GM18907 (cell line): ENCODE data around the gene SETMAR.

ENCODE experiments used
- ATAC-seq: cut with Tn5 transposase; IDR thresholded peaks from one replicate; pipeline ENCODE4 v1.9.1; 2021; ENCODE audit warnings: mild to moderate bottlenecking, moderate library complexity; ENCODE audit not compliant: unreplicated experiment

The SETMAR gene

DNA sequence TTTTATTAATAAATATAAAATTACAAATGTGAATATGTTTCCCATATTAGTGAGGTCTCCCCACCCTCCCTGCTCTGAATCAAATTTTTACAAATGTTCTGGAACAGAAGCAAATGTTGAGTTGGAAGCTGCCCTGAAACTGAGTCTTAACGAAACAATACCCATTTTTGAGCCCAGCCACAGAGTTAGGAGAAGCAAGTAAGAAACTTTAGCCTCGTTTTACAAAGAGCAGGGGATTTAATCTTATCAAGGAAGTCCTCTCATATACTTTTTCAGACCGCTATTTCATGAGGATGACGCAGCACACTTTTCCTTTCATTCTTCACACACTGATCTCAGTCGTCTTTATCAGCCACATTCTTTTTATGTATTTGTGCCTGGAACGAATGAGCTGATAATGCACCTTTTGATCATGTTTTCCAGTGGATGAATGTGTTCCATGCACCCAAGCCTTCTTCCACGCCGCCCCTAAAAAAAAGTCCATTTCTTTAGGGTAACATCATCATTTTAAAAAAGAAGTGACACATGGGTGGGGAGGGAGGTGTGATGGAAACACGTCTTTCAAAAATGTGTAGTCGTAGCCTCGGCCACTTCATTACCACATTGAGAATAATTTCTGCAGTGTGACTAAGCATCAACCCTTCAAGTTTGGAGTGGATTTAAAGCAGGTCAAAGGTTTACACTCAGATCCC, 48.1 kb downstream of the SETMAR start:
- peak; percentile 43 for ATAC-seq

DNA sequence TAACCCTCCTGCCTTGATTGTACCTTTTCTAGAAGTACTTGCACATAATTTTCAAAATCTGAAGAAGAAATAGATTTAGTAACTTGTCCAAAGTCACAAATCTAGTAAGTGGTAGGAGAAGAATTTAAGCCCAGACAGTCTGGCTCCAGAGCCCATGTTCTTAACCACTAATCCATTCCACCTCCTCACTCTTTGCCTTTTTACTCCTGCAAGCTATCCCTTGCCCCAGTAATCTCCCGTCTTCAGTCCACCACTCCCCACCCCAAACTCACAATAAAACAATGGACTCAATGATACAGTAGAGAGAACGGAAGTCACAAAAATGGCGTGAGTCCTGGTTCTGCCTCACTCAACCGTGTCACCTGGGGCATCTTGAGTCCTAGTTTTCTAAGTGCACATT, 48.7 kb downstream of the SETMAR start:
- no peak for ATAC-seq

DNA sequence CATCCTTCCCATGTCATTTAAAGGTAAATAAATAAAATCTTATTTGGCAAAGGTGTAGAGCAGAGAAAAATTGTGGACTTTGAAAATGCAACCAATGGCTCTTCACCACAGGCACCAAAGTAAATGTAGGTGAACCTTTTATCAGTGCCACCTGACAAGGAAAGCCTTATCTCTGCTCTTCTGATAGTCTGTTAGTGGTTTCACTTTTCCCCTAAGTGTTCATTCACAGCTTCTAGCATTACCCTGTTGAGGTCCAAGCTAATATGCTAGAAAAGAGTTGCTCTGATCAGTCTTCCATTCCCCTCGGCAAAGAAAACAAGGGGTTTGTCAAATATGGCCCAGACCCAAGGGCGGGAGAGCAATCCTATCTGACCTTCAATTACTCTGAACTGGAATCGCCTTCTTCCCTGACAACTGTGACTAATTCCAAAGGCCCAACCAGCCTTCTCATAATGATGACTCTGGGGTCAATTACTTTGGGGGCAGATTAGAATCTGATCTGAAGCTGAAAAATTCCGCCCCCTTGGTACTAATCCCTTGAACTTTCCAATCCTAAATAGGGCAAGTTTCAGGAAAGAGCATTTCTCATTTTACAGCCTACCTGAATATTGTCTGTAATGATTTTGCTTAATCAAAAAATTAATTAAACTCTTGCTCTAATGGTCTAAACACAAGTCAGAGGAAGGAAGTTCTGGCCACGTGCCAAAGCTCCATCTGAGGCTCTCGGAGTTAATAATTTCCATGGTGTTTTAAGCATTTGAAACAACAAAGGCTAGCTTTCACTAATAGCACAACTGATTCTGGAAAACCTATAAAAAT, 52.4 kb downstream of the SETMAR start:
- no peak for ATAC-seq

DNA sequence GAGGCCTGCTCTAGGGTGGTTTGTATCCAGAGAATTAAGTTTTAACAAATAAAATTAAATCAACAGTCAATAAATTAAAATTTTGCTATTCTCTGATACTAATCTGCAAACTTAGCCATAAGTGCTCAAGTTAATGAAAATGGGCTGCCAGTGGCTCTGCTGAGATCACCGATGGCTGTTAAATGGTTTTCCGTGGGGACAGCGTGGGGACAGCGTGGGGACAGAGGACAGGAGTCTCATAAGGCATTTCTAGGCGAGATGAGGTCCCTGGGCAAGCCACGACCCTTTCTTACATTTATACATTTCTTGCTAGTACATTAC, 53.0 kb downstream of the SETMAR start:
- ATAC-seq = no peak

DNA sequence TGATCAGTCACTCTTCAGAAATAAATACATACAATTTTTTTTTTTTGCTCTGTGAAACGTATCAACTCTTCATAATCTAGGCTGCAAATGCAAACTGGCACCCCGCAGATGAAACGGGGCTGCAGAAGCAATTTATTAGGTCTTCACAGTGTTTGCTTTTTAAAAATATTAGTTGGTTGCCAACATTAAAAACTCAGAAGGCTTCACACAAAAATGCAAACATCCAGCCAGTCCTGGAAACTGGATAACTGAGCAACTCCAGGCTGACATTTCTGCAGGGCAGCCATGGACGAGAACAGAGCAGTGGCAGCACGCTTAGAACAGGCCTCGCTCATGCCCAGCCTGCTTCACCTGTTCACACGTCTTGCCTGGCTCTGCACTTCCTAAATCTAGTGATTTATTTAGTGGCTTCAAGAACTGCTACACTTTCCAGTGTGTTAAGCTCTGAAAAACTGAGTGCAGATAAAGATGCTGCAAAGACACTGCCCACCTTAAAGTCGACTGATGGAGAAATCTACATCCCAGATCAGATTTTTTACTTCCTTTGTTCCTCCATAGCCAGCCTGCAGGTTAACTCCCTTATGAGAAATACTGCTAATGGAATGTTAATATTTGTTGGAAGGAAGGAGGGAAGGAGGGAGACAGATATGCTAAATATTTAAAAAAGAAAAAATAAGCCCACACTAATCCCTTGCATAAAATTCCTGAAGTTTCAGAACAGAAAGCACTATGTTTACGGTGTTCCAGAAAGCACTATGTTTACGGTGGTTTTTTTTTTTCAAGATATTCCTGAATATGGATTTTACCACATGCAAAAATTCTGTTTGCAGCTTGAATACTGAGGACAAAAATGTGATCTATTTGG, 53.6 kb downstream of the SETMAR start:
- no peak for ATAC-seq

DNA sequence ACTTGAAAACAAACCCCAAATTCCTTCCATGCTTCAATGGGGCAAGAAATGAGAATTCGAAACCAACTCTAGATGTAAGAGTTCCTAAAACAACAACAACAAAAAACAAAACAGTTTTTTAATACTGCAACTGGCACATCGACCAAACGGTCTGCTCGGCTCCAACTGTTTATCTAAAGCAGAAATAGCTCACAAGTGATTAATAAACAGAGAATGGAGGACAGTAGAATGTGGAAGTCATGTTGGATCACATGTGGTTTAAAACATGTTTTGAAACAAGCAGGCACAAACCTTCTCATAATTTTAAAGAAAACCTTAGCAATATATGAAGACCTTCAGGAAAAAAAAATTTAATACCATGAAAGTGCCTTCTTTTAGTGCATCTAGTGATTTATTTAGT, 55.1 kb downstream of the SETMAR start:
- no peak for ATAC-seq

DNA sequence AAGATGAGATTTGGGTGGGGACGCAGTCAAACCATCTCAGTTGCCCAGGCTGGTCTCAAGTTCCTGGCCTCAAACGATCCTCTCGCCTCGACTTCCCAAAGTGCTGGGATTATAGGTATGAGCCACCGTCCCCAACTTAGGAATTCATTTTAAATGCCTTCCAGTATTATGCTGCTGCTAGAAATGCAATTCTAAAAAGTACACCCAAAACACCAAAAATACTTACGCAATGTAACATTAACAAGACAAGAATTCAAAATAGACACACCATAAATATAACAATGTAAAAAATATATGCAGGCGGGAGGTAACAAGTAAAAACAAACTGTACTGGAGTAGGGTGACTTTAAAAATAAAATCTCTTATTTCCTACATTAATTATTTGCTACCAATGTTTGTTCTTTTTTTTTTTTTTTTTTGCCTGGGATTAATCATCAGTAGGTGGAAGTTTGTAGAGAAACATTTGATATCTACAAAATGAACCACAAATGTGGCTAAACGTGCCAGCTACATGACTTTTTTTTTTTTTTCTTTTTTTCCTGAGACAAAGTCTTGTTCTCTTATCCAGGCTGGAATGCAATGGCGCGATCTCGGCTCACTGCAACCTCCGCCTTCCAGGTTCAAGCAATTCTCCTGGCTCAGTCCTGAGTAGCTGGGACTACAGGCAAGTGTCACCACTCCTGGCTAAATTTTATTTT, 56.8 kb downstream of the SETMAR start:
- no peak for ATAC-seq

DNA sequence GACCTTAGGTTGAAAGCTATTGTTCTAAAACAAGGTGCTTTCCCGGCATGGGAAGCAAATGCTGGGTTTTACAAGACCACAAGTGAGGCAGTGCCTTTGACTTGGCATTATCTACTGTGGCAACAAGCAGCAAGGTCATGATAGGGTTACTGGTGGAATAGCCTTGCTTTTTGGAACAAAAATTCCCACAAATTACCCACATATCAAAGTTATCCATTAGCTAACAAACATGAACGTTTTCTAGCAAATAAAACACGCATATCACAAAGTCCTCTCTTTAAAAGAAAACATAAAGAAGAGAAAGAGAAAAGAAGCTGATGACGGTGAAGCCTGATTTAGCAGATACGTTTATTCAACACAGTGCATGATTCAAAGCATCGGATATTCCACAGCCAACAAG, 57.6 kb downstream of the SETMAR start:
- ATAC-seq = no peak

DNA sequence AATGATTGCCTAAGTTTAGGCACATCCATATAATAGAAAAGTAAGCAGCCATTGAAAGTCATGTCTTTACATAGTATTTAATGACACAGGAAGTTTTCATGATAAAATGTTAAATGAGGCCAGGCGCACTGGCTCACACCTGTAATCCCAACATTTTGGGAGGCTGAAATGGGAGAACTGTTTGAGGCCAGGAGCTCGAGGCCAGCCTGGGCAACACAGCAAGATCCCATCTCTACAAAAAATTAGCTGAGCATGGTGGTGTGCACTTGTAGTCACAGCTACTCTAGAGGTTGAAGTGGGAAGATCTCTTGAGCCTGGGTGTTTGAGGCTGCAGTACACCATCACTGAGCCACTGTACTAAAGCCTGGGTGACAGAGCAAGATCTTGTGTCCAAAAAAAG, 59.4 kb downstream of the SETMAR start:
- ATAC-seq = no peak
